Spleen (tissue), 7 donors: Measurements from ENCODE around the gene KYNU.

Experiments used
- POLR2A ChIP-seq, 3 donors: fragments of 450-650 bp; IDR thresholded peaks; one replicate each; pipeline ENCODE4 v1.5.1; 2017; ENCODE audit warnings: antibody characterized with exemption in 3 of 3, mild to moderate bottlenecking in 1 of 3
- POLR2AphosphoS5 ChIP-seq, 3 donors: sonication (generic); formaldehyde crosslinking; IDR thresholded peaks; one replicate each; pipeline ENCODE4 v1.5.1; 2017; ENCODE audit warnings: antibody characterized with exemption in 3 of 3
- TF ChIP-seq, protein P1 (sequence below), 11 experiments: fragments of 200-600 bp in 7 of 11; fragments of 450-650 bp in 4 of 11; sonication (generic) in 4 of 11; IDR thresholded peaks in 8 of 11; conservative IDR thresholded peaks in 3 of 11; 1 replicate in 7 of 11; 2 replicates in 4 of 11; pipeline versions ENCODE4 v1.4.0 to v1.8.0; 2016 to 2021; ENCODE audit warnings: antibody characterized with exemption in 11 of 11, inconsistent platforms in 4 of 11, mild to moderate bottlenecking in 1 of 11
- donor health status: DM: no; HTN: no; CAD: no; lungs with moderate emphysema.
- donor health status: DM: no; HTN: no; CAD: no.
- donor health status: DM: no; HTN: no; CAD: no.

DNA sequence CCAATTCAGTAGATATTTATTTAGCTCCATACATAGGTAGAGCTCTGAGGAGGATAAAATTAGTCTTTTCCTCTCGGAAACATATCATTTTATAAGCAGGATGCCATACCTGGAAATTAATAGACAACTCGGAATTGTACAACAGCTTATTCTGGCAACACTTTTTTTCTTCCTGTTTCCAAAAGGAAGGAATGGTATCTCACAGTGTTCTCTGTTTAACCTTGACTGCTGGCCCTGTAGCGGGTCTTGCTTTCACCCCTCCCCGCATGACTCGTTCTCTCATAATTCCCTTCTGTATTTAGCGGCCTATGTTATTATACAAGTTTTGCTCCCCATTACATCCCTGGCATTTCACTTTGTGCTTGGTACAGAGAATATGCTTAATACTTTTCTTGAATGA, 2.5 kb upstream of the KYNU start:
- TF ChIP-seq POLR2AphosphoS5 (IDR thresholded peaks at IDR 0.05) (no peak), POLR2A (IDR thresholded peaks at IDR 0.05) (no peak)
- TF ChIP-seq, protein P1, sequence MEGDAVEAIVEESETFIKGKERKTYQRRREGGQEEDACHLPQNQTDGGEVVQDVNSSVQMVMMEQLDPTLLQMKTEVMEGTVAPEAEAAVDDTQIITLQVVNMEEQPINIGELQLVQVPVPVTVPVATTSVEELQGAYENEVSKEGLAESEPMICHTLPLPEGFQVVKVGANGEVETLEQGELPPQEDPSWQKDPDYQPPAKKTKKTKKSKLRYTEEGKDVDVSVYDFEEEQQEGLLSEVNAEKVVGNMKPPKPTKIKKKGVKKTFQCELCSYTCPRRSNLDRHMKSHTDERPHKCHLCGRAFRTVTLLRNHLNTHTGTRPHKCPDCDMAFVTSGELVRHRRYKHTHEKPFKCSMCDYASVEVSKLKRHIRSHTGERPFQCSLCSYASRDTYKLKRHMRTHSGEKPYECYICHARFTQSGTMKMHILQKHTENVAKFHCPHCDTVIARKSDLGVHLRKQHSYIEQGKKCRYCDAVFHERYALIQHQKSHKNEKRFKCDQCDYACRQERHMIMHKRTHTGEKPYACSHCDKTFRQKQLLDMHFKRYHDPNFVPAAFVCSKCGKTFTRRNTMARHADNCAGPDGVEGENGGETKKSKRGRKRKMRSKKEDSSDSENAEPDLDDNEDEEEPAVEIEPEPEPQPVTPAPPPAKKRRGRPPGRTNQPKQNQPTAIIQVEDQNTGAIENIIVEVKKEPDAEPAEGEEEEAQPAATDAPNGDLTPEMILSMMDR (IDR thresholded peaks at IDR 0.05 in 8 of 11, conservative IDR thresholded peaks at IDR 0.05 in 3 of 11) = no peak
